HAP-1 (cell line): Measurements from ENCODE around the gene SIRT3.
"Not testable (repeated sequence)": the region's sequence is repeated elsewhere in the genome, so short reads cannot be mapped to it uniquely, and the experiment has no call there.

ENCODE experiments used
- DNase-seq, 2 experiments: peaks; one replicate each; pipeline ENCODE4 v3.0.0-alpha.2; 2016 to 2020; ENCODE audit warnings: low spot score in 2 of 2
- H3K27me3 ChIP-seq: fragments of 250-450 bp; sonication (Bioruptor Pico); 2 replicates; pipeline ENCODE4 v1.5.1; 2020; ENCODE audit warnings: low read depth, mild to moderate bottlenecking, moderate library complexity
- H3K36me3 ChIP-seq: fragments of 250-450 bp; sonication (Bioruptor Pico); replicated peaks from 2 replicates; pipeline ENCODE4 v1.5.1; 2020; ENCODE audit warnings: mild to moderate bottlenecking
- H3K4me1 ChIP-seq: fragments of 250-450 bp; sonication (Bioruptor Pico); 2 replicates; pipeline ENCODE4 v1.5.1; 2020; ENCODE audit warnings: mild to moderate bottlenecking
- H3K4me3 ChIP-seq: fragments of 250-450 bp; sonication (Bioruptor Pico); 2 replicates; pipeline ENCODE4 v1.5.1; 2020; ENCODE audit warnings: mild to moderate bottlenecking, moderate library complexity
- H3K9me3 ChIP-seq: fragments of 250-450 bp; sonication (Bioruptor Pico); 2 replicates; pipeline ENCODE4 v1.5.1; 2020; ENCODE audit warnings: mild to moderate bottlenecking, moderate library complexity
- in situ Hi-C: fragments of 300-500 bp; cut with MboI; formaldehyde crosslinking; loops from 3 replicates; pipeline ENCODE4 v1.14.3; 2020; ENCODE audit warnings: low sequenced_read_pairs, inconsistent platforms, mixed read lengths

The SIRT3 gene

GRCh38 chr11:192674-193128, 43.4 kb downstream of the SIRT3 start, which contains the start of gene SCGB1C1:
Gene SCGB1C1 (plus strand): TSS chr11:193078. CDS start chr11:193100, 22 bp downstream.
- in situ Hi-C loops, H3K4me3 ChIP-seq, H3K27me3 ChIP-seq, H3K36me3 ChIP-seq, H3K9me3 ChIP-seq, H3K4me1 ChIP-seq, DNase-seq: not testable (repeated sequence)

- H3K9me3 ChIP-seq, H3K36me3 ChIP-seq, H3K27me3 ChIP-seq, H3K4me1 ChIP-seq, H3K4me3 ChIP-seq, in situ Hi-C loops: not testable (repeated sequence)
- DNase-seq: peak in 1 of 2 experiments; percentile 72
These were observed 44.4 kb downstream of the SIRT3 start for GRCh38 chr11:191490-192478.

GRCh38 chr11:190546-190945, 45.6 kb downstream of the SIRT3 start:
- H3K4me3 ChIP-seq, H3K27me3 ChIP-seq, in situ Hi-C loops, H3K4me1 ChIP-seq, H3K36me3 ChIP-seq, H3K9me3 ChIP-seq: not testable (repeated sequence)
- DNase-seq: peak in 1 of 2 experiments; percentile 3

GRCh38 chr11:189843-190311, 46.3 kb downstream of the SIRT3 start:
- peak in 1 of 2 experiments; percentile 12 for DNase-seq
- H3K9me3 ChIP-seq, H3K4me3 ChIP-seq, H3K4me1 ChIP-seq, H3K36me3 ChIP-seq, H3K27me3 ChIP-seq, in situ Hi-C loops: not testable (repeated sequence)

- H3K4me1 ChIP-seq, in situ Hi-C loops, DNase-seq: not testable (repeated sequence)
These were observed 46.9 kb downstream of the SIRT3 start for GRCh38 chr11:189200-189783.

GRCh38 chr11:180242-180641, 55.9 kb downstream of the SIRT3 start:
- H3K9me3 ChIP-seq, DNase-seq, H3K27me3 ChIP-seq, H3K4me1 ChIP-seq, H3K4me3 ChIP-seq, H3K36me3 ChIP-seq, in situ Hi-C loops: not testable (repeated sequence)

More at GRCh38 chr11:189200-189783, 46.9 kb downstream of the SIRT3 start:
- H3K36me3 ChIP-seq, H3K4me3 ChIP-seq, H3K27me3 ChIP-seq, H3K9me3 ChIP-seq: not testable (repeated sequence)
